NCI-H345 treated with DMSO at 0.1 percent for 48 hours (cell line): ENCODE measurements around the gene MAMDC4.
A peak's percentile ranks its signal among the peaks of the same experiment; 100 is the strongest.
"Not testable (repeated sequence)": the region's sequence is repeated elsewhere in the genome, so short reads cannot be mapped to it uniquely, and the experiment has no call there.

ENCODE experiments used
- DNase-seq: peaks from one replicate; lab custom pipeline; 2025; ENCODE audit not compliant: unreplicated experiment; lab: John Stamatoyannopoulos, UW

Gene MAMDC4

DNA sequence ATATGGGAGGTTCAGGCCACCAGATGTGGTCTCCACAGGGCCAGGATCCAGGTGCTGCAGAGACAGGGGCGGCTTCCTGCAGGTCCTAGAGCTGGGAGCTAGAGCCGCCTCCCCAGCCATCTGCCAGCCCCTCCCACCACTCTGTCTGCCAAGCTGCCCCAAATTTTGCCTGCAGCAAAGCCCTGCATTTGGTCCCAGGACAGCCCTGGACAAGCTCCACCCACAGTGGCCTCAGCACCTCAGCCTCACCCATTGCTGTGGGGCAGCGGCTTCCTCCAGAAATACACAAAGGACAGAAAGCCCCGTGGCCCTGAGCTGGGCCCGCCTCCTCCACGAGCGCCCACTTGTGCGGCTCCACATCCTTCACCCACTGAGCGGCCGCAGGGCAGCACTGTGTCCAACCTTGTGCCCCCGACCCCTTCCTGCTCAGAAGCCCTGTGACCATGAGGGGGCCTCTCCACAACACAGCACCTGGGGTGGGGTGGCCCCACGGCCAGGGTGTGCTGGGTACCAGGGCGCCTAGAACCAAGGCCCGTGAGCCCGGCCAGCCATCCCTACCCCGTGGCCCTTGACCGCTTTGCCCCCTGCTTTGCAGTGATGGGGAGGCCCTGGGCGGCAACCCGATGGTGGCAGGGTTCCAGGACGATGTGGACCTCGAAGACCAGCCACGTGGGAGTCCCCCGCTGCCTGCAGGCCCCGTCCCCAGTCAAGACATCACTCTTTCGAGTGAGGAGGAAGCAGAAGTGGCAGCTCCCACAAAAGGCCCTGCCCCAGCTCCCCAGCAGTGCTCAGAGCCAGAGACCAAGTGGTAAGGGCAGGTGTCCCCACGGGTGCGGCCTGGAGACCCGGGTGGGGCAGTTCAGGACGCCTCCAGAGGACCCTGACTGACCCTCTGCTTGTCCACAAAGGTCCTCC, 13.6 kb upstream of the MAMDC4 start:
- no peak for DNase-seq

DNA sequence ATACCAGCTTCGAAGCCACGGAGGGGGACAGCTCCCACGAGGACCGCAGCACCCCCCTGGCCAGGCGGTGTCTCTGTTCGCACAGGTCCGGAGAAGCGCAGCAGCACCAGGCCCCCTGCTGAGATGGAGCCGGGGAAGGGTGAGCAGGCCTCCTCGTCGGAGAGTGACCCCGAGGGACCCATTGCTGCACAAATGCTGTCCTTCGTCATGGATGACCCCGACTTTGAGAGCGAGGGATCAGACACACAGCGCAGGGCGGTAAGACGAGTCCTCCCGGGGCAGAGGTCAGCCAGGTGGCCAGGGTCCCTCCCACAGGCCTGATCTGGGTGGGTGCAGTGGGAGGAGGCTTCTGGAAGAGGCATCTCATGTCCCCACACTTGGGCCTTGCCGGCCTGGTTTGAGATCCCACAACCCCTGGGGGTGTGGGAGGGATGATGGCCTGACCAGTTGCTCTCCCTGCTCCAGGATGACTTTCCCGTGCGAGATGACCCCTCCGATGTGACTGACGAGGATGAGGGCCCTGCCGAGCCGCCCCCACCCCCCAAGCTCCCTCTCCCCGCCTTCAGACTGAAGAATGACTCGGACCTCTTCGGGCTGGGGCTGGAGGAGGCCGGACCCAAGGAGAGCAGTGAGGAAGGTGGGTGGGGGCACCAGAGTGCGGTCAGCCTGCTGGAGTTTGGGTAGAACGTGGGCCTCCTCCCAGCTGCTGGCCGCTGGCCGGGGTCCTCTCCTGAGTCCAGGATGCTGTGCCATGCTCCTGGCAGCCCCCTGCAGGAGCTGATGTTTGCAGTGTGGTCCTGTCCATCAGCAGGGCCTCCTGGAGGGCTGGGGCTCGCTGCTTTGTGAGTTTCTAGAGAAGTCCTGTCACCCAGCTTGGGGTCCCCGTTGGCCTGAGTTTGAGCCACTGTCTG, 12.7 kb upstream of the MAMDC4 start:
- DNase-seq, result no peak

DNA sequence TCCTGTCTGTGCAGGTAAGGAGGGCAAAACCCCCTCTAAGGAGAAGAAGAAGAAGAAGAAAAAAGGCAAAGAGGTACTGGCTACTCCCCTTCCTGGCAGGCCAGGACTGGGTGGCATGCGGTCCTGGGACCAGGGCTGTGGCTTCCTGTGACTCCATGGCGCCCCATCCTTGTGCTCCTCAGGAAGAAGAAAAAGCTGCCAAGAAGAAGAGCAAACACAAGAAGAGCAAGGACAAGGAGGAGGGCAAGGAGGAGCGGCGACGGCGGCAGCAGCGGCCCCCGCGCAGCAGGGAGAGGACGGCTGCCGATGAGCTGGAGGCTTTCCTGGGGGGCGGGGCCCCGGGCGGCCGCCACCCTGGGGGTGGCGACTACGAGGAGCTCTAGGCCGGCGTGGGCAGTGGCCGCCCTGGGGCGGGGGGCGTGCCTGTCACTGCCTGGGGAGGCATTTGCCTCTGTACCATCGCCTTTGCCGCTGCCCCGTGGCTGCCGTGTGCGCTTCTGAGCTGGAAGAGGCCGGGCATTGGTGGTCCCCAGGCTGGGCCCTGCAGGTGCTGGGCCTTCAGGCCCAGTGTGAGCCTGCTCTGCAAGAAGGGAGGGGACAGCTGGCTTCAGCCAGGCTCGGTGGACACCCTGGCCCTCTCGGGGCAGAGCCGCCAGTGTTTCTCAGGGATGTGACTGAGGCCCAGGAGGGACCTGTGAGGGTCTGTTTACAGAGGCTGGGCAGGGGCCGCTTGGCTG, 11.8 kb upstream of the MAMDC4 start:
- DNase-seq, result no peak

DNA sequence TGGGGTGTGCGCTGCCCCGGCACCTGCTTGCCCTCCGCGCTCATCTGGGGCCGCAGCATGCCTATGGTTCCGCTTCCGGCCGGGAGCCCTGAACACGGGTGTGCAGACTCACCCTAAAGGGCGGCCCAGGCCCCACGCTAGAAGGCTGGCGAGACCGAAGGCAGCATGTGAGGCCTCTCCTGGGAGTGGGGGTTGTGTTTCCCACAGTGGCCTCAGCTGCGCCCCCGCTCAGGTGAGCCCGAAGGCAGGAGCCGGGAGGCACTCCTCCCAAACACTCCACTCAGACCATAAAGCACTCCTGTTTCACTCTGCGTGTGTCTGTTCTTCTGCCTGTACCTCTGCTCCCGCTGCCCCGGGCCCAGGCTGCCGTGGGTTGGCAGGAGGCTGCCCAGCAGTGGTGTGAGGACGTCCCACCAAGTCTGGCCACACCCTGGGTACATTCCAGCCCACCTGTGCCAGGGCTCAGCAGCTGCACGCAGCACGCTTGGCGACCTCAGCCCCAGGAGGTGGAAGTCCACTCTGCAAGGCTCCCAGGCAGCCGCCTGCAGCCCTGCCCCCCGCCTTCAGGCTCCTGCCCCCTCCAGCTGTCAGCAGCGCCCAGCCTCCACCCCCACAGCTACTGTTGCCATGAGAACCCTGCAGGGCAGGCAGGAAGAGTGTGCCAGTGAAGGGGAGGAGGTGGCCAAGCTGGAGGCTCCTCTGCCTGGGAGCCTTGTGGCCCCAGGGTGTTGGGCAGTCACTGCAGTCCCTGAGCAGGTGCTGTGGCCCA, 11.1 kb upstream of the MAMDC4 start:
- DNase-seq, result peak; percentile 69

DNA sequence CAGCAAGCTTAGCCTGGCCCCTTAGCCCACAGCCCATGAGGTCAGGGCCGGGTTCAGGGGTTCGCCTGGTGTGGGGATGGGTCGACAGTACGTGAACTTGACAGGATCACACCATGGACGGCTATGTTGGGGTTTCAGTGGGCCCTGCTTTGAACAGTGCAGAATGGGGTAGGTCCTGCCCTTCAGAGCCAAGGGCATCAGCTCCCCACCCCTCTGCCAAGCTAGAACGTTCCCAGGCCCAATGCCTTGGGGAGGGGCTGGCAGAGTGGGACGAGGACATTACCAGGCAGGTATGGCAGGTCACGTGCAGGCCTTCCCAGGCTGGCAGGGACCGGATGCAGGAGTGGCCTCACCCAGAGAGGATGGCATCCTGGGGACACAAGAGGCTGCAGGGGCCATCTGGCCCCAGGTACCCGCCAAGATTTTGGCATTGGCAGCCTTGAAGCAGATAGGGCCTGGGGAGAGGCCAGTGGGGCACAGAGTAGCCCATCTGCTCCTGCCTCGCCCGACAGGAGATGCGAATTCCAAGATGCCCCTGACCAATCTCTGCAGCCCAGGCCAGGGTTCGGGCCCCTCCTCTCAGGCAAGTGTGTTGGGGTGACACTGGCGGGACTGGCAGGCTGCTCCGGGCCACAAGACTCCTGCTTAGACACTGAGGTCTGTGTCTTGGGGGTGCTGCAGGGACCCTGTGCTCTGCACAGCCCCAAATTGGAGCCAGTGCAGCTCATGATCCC, 10.3 kb upstream of the MAMDC4 start:
- DNase-seq, result peak; percentile 42

DNA sequence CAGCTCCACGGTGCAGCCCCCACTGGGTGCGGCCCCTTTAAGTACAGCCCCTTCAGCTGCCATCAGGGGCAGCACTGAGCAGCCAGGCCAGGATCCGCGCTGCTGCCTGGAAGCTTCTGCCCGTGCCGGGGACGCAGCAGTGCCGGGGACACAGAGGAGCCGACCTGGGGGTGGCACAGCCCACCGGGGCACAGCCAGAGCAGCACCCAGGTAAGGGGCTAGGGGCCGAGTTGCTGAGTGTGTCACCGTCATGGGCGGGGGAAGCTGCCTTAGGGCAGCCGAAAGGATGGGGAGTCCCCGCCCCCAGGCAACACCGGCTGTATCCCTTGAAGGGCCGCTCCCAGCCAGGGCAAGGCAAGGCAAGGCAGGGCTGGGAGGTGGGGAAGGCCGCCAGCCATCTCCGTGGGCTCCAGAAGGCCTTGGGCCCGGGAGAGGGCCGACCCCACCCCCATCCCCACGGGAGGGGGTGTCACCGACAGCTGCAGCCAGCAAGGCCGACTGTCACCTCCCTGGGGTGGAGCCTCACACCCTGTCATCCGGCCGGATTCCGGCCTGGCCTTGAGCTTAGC, 9.7 kb upstream of the MAMDC4 start, which contains the start of gene AJM1:
Gene AJM1, plus strand, starts transcription at position 99 of the 569 bp plus-strand sequence. CDS start 1,937 bp downstream, outside the sequence.
- peak; percentile 63 for DNase-seq

DNA sequence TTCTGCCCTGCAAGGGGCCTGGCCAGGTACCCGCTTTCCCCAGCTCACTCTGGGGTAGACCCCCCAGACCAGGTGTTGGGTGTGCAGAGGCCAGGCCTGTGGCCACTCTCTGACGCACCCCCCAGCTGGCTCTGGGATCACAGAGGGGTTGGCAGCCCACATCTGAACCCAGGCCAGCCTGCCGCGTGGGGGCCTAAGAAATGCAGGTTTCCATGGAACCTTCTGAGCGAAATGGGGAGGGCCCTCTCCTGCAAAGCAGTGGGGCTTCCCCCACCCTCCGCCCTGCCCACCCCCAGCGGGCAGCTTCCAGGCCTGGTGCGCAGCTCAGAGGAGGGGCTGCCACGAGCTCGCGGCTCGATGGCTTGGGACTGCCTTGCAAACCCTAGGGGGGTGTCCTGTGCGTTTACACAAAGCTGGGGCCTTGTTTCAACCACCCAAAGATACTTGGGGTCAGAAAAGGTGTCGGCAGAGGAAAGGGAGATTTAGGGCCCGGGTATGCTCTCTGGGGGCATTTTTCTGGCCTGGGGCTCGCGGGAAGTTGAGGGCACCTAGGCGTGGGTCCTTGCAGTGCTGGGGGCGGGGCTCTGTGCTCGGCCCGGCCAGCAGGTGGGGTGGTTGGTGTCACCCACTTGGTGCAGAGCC, 8.9 kb upstream of the MAMDC4 start:
- not testable (repeated sequence) for DNase-seq

DNA sequence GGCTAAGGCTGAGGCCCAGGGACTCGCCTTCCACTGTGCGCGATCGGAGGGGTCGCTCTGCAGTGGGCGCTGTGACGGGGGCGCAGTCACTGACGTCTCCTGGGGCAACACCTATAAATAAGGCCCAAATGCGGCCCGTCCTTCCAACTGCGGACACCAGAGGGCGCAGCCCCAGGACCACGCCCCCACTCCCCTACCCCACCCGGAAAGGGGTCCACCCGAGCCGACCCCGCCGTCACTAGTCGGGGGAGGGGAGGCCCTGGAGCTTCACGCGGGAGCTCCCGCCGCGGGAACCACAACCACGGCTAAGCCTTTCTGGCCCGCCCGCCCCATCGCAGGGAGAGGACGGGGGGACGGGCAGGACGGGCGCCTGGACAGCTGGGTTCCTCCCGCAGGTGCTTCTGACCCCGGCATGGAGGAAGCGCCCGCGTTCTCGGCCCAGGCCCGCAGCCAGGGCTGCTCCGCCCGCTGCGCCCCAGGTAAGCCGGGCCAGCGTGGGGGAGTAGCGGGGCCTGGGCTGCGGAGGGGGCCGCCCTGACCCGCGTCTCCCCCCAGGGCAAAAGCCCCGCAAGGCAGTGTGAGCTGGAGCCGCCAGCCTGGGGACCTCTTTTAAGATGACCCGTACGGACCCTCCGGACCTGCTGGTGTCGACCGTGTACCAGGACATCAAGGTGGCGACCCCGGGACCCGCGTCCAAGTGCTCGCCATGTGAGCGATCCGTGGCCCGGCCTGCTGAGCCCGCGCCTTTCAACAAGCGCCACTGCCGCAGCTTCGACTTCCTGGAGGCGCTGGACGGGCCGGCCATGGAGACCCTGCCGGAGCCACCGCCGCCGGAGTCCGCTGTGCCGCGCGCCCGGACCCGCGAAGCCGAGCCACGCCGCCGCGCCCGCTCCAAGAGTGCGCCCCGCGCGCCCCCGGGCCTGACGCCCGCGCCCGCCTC, 8.1 kb upstream of the MAMDC4 start:
- DNase-seq, result not testable (repeated sequence)

DNA sequence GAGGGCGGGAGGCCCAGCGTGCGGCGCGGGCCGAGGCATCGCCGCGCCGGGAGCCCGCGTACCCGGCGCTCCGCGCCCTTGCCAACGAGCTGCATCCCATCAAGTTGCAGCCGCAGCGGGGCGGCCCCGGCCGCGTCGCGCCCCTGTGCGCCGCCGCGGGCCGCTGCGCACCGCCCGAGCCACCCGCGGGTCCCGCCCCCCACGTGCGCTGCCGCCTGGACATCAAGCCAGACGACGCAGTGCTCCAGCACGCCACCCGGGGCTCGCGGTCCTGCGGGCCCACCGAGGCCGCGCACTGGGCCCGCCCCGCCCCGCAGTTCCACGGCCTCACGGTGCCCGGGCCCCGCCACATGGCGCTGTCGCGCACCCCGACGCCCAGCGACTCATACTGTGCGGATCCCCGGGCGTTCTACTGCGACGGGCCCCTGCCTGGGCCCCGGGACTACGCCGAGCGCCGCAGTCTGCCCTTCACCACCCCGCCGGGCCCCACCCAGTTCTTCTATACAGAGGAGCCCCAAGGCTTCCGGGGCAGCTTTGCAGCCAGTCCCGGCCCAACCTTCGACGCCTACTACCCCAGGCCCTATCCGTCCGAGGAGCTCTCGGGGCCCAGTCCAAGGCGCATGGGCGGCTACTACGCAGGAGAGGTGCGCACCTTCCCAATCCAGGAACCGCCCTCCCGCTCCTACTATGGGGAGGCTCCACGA, 7.2 kb upstream of the MAMDC4 start:
- no peak for DNase-seq

DNA sequence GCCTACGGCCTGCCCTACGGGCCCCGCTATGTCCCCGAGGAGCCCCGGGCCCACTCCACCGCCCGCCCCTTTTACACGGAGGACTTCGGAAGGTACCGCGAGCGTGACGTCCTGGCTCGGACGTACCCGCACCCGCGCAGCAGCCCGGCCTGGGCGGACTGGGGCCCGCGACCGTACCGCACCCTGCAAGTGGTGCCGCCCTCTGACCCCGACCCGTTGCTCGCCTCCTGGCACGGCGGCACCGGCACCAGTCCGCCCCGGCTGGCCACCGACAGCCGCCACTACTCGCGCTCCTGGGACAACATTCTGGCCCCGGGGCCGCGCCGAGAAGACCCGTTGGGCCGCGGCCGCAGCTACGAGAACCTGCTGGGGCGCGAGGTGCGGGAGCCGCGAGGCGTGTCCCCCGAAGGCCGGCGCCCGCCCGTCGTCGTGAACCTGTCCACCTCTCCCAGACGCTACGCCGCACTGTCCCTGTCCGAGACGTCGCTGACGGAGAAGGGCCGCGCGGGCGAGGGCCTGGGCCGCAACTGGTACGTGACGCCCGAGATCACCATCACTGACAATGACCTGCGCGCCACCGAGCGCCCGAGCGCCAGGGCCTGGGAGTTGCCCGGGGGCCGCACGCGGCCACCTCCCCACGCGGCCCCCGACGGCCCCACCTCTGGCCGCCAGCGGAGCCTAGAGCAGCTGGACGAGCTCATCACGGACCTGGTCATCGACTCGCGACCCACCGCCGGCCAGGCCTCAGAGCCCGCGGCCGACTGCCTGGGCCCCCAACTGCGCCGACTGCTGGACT, 6.5 kb upstream of the MAMDC4 start:
- DNase-seq, result no peak

DNA sequence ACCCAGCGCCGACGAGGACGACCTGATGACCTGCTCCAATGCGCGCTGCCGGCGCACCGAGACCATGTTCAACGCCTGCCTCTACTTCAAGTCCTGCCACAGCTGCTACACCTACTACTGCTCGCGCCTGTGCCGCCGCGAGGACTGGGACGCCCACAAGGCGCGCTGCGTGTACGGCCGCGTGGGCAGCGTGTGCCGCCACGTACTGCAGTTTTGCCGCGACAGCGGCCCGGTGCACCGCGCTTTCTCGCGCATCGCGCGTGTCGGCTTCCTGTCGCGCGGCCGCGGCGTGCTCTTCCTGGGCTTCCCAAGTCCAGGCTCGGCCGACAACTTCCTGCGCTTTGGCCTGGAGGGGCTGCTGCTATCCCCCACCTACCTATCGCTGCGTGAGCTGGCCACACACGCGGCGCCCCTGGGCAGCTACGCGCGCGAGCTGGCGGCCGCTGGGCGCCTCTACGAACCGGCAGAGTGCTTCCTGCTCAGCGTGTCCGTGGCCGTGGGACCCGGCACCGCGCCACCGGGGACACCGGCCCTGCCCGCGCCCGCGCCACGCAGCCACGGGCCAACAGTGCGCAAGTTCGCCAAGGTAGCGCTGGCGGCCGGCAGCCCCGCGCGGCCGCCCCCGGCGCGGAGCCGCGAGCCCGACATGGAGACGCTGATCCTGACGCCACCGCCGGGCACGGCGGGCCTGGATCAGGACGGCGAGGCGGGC, 5.6 kb upstream of the MAMDC4 start:
- DNase-seq, result no peak

DNA sequence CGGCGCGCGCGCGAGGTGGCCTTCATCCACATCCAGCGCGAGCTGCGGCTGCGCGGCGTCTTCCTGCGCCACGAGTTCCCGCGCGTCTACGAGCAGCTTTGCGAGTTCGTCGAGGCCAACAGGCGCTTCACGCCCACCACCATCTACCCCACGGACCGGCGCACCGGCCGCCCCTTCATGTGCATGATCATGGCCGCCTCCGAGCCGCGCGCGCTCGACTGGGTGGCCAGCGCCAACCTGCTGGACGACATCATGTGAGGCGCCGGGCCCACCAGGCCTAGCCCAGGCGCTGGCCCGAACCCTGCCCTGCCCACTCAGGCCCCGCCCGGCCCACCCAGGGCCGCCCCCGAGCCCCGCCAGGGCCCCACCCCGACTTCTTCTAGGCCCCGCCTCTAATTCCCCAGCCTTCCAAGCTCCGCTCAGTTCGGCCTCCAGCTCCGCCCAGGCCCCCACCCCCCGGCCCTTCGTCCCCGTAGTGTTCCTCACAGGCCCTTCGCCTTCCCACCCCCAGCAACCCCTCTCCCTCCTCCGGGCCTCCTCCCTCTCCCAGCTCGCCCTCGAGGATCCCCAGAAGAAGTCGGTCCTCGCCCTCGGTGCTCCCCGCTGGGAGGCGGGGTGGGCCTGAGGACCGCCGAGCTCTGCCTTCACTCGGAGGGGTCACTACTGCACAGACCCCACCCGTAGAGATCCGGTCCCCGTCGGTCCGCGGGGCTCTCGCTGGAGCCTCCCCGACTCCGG, 4.9 kb upstream of the MAMDC4 start:
- DNase-seq, result no peak

DNA sequence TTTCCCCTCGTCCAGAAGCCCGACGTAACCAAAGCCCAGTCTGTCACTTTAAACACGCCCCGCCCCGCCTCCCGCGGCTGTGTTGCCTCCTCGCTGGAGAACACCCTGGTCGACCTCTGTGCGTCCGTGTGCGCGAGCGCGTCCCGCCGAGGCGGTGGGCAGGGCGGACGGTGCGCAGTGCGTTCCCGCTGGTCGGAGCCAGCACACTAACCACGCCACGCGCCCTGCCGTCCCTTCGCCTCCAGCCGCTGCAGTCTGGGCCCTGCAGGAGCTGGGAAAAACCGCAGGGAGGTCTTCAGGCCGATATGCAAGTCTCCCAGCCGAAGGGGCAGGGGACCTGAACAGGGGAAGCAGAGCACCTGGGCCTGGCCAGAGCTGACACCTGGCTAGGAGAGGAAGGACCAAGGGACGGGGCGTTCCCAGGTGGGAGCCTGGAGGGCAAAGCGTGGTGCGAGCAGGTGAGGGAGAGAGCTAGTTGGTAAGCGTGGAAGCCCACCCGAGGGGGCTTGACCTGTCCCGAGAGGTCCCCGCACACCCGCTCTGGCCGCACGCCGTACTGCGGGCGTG, 4.2 kb upstream of the MAMDC4 start:
- DNase-seq, result peak; percentile 50

DNA sequence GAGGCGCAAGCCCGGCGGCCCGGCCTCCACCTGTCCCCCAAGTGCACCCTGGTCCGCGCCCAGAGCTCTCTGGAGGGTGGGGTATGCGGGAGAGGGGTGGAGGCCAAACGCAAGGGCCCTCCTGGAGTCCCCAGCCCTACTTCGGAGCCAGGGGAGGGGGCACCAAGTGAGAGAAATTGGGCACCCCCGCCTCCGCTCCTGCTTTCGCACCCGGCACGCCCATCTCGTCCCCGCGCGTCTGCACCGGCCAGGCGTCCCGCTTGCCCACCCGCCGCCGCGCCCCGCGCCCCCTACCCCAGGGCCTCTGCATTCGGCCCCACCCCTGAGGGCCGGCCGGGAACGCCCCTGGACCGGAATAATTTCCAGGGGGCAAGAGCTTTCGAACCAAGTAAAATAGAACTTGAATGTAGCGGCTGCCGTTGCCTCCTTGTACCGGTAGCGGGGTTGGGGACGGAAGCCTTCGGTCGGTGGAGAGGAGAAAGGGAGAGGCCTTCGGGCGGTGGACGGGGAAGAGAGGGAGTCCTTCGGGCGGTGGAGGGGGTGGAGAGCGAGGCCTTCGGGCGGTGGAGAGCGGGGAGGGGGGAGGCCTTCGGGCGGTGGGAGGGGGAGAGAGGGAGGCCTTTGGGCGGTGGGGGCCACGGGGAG, 3.6 kb upstream of the MAMDC4 start:
- peak; percentile 65 for DNase-seq
